ENCODE results near the gene GSDME. TPM values are rescaled to one million over a fixed set of nuclear protein-coding genes. Genes with fewer than 3 reads are reported as not detected.

GSDME gene
- total RNA-seq, 1 donor = 70.8 TPM

GRCh38 chr7:24700521-24701260 lies 56.6 kb downstream of the GSDME start:
- no peak overlapping the region for H3K4me3 ChIP-seq (ENCODE audit: low read depth, low read length)
- TF ChIP-seq CTCF (IDR thresholded peaks at IDR 0.05; ENCODE audit: insufficient read depth, low read depth, low read length) = no peak
- DNase-seq (ENCODE audit: low read depth) = no peak

- no peak for TF ChIP-seq CTCF (IDR thresholded peaks at IDR 0.05; ENCODE audit: insufficient read depth, low read depth, low read length)
- H3K4me3 ChIP-seq (ENCODE audit: low read depth, low read length) = no peak overlapping the region
- DNase-seq (ENCODE audit: low read depth) = no peak
Observed at GRCh38 chr7:24698531-24699266, 58.6 kb downstream of the GSDME start.

- no peak overlapping the region for H3K4me3 ChIP-seq (ENCODE audit: low read depth, low read length)
- TF ChIP-seq CTCF (IDR thresholded peaks at IDR 0.05; ENCODE audit: insufficient read depth, low read depth, low read length) = no peak
- DNase-seq (ENCODE audit: low read depth) = peak; percentile 68
Observed at GRCh38 chr7:24697416-24697815, 59.8 kb downstream of the GSDME start.

- TF ChIP-seq CTCF (IDR thresholded peaks at IDR 0.05; ENCODE audit: insufficient read depth, low read depth, low read length) = no peak
- no peak overlapping the region for H3K4me3 ChIP-seq (ENCODE audit: low read depth, low read length)
- no peak for DNase-seq (ENCODE audit: low read depth)
Observed at GRCh38 chr7:24692592-24692991, 64.7 kb downstream of the GSDME start.

- TF ChIP-seq CTCF (IDR thresholded peaks at IDR 0.05; ENCODE audit: insufficient read depth, low read depth, low read length) = no peak
Observed at GRCh38 chr7:24690251-24690650, 67.0 kb downstream of the GSDME start.

GRCh38 chr7:24685708-24686107 lies 71.6 kb downstream of the GSDME start:
- no peak overlapping the region for H3K4me3 ChIP-seq (ENCODE audit: low read depth, low read length)
- TF ChIP-seq CTCF (IDR thresholded peaks at IDR 0.05; ENCODE audit: insufficient read depth, low read depth, low read length) = no peak
- no peak for DNase-seq (ENCODE audit: low read depth)

More at GRCh38 chr7:24690251-24690650, 67.0 kb downstream of the GSDME start:
- no peak for DNase-seq (ENCODE audit: low read depth)
- no peak overlapping the region for H3K4me3 ChIP-seq (ENCODE audit: low read depth, low read length)

All from fibroblast of villous mesenchyme (primary cell).